ENCODE measurements around the gene CHRFAM7A.
"Not testable (repeated sequence)": the region's sequence is repeated elsewhere in the genome, so short reads cannot be mapped to it uniquely, and the experiment has no call there.

DNA sequence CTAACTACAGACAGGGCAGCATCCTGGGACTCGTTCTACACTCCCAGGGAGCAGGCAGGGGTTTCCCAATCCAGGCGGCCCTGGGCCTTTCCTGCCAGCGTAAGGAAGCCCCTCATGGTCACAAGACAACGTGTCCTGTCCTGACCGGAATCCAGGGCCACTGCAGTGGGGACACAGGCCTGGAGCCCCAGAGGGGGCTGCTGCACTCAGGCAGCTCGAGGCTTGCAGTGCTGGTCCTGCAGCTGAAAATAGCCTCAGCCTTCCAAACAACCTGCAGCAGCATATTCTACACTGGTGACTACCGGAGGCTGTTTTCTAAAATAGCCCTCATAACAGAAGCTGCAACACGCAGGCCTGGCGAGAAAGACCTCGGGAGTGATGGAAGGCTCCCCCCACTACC lies 18.5 kb downstream of the CHRFAM7A start:
- TF ChIP-seq, protein P1, sequence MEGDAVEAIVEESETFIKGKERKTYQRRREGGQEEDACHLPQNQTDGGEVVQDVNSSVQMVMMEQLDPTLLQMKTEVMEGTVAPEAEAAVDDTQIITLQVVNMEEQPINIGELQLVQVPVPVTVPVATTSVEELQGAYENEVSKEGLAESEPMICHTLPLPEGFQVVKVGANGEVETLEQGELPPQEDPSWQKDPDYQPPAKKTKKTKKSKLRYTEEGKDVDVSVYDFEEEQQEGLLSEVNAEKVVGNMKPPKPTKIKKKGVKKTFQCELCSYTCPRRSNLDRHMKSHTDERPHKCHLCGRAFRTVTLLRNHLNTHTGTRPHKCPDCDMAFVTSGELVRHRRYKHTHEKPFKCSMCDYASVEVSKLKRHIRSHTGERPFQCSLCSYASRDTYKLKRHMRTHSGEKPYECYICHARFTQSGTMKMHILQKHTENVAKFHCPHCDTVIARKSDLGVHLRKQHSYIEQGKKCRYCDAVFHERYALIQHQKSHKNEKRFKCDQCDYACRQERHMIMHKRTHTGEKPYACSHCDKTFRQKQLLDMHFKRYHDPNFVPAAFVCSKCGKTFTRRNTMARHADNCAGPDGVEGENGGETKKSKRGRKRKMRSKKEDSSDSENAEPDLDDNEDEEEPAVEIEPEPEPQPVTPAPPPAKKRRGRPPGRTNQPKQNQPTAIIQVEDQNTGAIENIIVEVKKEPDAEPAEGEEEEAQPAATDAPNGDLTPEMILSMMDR (IDR thresholded peaks at IDR 0.05): not testable (repeated sequence)
- TF ChIP-seq EP300, POLR2AphosphoS5, POLR2A (IDR thresholded peaks at IDR 0.05): not testable (repeated sequence)

Measured in upper lobe of left lung (tissue), 4 donors.